ENCODE measurements around the gene LOXHD1. TPM values are rescaled to one million over a fixed set of nuclear protein-coding genes. Genes with fewer than 3 reads are reported as not detected.

LOXHD1 gene
- total and polyA plus RNA-seq, 3 donors from 2014 or later, result 11.3 to 59.4 (median 29.6) TPM

DNA sequence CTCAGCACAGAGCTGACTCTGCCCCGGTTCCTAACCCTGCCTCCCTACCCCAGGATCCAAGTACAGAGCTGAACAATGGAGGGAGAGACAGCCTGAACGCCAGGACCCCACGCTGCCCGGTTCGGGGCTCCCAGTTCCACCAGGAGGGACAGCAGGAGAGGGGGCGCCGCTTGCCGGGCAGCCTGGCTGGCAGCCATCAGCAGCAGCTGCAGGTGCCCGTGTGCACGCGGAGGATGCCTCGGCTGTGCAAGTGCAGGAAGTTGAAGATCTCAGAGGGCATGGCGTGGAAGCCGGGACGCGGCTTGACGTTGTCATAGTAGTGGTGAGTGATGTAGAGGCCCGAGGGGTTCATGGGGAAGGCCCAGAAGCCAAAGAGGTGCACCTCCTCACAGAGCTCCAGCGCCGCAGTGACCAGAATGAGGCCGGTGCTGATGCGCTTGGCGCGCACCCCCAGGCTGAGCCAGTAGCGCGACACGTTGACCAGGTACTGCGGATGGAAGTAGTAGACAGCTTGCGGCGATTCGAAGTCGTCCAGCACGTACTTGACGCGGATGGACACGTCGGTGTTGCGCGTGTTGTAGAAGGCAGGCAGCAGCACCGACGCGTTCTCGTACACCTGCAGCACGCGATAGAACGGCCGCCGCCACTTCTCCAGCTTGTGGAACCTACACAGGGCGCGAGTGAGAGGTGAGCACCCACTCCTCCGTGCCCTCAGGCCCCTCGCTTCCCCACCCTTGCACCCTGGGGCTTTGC lies 23.0 kb upstream of the LOXHD1 start:
- no peak overlapping the region for H3K4me3 ChIP-seq
- 76 to 80% methylated on average over 47 to 52 of the region's 52 CpGs for WGBS, 2 donors
- no peaks in the 10 kb centered on the region for H3K9me3 ChIP-seq
- H3K27ac ChIP-seq, result no peak overlapping the region
- no peaks in the 10 kb centered on the region for H3K4me1 ChIP-seq
- H3K36me3 ChIP-seq (ENCODE audit: low read depth, missing control alignments), result no peaks in the 10 kb centered on the region
- intact Hi-C loops (cut with DNase I; ENCODE audit: low total_unique reads), result no loop called here
- TF ChIP-seq, protein P1, sequence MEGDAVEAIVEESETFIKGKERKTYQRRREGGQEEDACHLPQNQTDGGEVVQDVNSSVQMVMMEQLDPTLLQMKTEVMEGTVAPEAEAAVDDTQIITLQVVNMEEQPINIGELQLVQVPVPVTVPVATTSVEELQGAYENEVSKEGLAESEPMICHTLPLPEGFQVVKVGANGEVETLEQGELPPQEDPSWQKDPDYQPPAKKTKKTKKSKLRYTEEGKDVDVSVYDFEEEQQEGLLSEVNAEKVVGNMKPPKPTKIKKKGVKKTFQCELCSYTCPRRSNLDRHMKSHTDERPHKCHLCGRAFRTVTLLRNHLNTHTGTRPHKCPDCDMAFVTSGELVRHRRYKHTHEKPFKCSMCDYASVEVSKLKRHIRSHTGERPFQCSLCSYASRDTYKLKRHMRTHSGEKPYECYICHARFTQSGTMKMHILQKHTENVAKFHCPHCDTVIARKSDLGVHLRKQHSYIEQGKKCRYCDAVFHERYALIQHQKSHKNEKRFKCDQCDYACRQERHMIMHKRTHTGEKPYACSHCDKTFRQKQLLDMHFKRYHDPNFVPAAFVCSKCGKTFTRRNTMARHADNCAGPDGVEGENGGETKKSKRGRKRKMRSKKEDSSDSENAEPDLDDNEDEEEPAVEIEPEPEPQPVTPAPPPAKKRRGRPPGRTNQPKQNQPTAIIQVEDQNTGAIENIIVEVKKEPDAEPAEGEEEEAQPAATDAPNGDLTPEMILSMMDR (IDR thresholded peaks at IDR 0.05), result no peak
- no peak for TF ChIP-seq POLR2A (IDR thresholded peaks at IDR 0.05)
- no peaks in the 10 kb centered on the region for H3K27me3 ChIP-seq
- DNase-seq, result no peak

GRCh38 chr18:46678785-46679399 lies 21.9 kb upstream of the LOXHD1 start:
- Histone ChIP-seq H3K4me3 (no peak overlapping the region), H3K4me1 (no peaks in the 10 kb centered on the region), H3K9me3 (no peaks in the 10 kb centered on the region), H3K36me3 (ENCODE audit: low read depth, missing control alignments) (no peaks in the 10 kb centered on the region), H3K27ac (no peak overlapping the region), H3K27me3 (no peaks in the 10 kb centered on the region)
- no peak for DNase-seq
- intact Hi-C loops (cut with DNase I; ENCODE audit: low total_unique reads), result no loop called here
- WGBS, 2 donors, result 85 to 86% methylated on average over 10 of the region's 10 CpGs
- TF ChIP-seq, protein P1 (IDR thresholded peaks at IDR 0.05), result no peak
- TF ChIP-seq POLR2A (IDR thresholded peaks at IDR 0.05), result no peak

DNA sequence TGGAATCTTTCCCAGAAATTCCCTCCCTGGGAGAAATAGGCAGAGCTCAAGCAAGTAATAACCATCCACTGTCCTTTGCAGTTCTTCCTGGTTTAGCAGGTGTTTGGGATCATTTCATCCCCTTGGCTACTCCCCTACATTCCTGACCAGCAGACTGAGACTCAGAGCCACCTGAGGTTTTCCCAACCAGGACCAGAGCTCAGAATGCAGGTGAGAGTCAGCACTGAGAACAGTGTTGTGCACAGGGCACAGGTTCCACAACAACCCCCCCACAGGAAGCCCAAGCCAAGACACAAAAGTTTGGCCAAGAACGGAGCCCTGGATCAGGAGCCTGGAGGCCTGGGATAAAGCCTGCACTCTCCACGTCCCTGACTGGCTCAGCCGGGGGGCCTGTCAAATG lies 21.0 kb upstream of the LOXHD1 start:
- no peaks in the 10 kb centered on the region for H3K36me3 ChIP-seq (ENCODE audit: low read depth, missing control alignments)
- DNase-seq, result no peak
- intact Hi-C loops (cut with DNase I; ENCODE audit: low total_unique reads), result no loop called here
- H3K4me1 ChIP-seq, result no peaks in the 10 kb centered on the region
- no peaks in the 10 kb centered on the region for H3K9me3 ChIP-seq
- TF ChIP-seq POLR2A (IDR thresholded peaks at IDR 0.05), result no peak
- TF ChIP-seq, protein P1 (IDR thresholded peaks at IDR 0.05), result no peak
- H3K4me3 ChIP-seq, result no peak overlapping the region
- no peak overlapping the region for H3K27ac ChIP-seq
- WGBS, 2 donors, result 52 to 70% methylated on average over 3 of the region's 3 CpGs
- H3K27me3 ChIP-seq, result no peaks in the 10 kb centered on the region

DNA sequence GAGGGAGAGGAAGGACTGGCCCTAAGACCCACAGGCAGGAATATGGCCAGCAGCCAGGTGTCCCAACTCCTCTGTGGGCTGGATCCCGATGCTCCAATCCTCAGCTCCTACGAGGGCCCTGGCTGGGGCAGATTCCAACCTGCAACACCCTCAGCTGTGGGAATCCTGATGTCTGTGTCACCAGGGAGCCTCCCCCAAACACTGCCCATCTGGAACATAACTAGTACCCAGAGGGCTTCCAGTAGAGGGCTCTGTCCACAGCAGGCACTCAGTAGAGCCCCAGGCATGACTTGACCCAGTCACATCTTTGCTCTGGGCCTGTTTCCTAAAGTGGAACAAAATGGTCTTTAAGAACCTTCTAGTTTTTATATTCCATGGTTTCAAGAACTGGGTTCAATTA lies 20.6 kb upstream of the LOXHD1 start:
- 56 to 63% methylated on average over 2 of the region's 2 CpGs for WGBS, 2 donors
- no peaks in the 10 kb centered on the region for H3K27me3 ChIP-seq
- no peak overlapping the region for H3K27ac ChIP-seq
- no peak overlapping the region for H3K4me3 ChIP-seq
- no peaks in the 10 kb centered on the region for H3K9me3 ChIP-seq
- H3K36me3 ChIP-seq (ENCODE audit: low read depth, missing control alignments), result no peaks in the 10 kb centered on the region
- intact Hi-C loops (cut with DNase I; ENCODE audit: low total_unique reads), result no loop called here
- DNase-seq, result no peak
- H3K4me1 ChIP-seq, result no peaks in the 10 kb centered on the region
- TF ChIP-seq POLR2A (IDR thresholded peaks at IDR 0.05), result no peak

DNA sequence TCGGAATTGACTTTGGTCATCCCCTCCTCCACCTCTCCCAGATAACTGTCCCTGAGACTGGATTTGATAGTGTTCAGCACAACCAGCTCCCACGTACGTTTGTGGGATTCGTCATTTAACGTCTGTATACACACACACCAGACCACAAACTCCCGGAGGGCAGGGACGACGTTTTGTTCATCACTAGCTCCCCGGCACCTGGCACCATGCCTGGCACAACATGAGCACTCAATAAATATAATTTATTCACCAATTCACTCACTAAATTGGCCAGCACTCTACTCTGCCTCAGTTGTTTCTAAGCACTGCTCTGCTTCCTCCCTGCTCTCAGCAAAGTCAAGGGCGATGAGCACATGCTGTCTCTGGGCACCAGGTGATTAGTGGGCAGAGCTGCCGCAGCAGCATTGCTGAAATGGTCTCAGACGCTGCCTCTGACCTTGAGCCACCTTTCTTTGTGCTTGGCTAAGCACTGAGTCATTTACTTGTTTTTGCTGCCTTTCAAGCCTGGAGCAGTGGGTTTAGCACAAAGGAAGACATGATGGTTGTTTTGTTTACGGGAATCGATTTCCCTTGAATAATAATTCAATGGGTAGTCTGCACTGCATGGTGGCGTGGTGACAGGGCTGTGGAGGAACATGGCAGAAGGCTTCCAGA lies 19.3 kb upstream of the LOXHD1 start:
- no peaks in the 10 kb centered on the region for H3K4me1 ChIP-seq
- no peaks in the 10 kb centered on the region for H3K36me3 ChIP-seq (ENCODE audit: low read depth, missing control alignments)
- no peak overlapping the region for H3K27ac ChIP-seq
- no peak overlapping the region for H3K4me3 ChIP-seq
- no peaks in the 10 kb centered on the region for H3K27me3 ChIP-seq
- DNase-seq, result no peak
- intact Hi-C loops (cut with DNase I; ENCODE audit: low total_unique reads), result no loop called here
- no peaks in the 10 kb centered on the region for H3K9me3 ChIP-seq
- TF ChIP-seq, protein P1 (IDR thresholded peaks at IDR 0.05), result no peak
- TF ChIP-seq POLR2A (IDR thresholded peaks at IDR 0.05), result no peak
- WGBS, 2 donors, result 47 to 66% methylated on average over 15 of the region's 15 CpGs

All from testis (tissue), 3 donors.